IPS DF 4.7 (cell line): ENCODE results near the gene P2RY14.

Experiments used
- DNase-seq: peaks from one replicate; pipeline ENCODE4 v3.0.0-alpha.2; 2013; ENCODE audit warnings: low spot score; ENCODE audit errors: extremely low read depth

P2RY14 gene

DNA sequence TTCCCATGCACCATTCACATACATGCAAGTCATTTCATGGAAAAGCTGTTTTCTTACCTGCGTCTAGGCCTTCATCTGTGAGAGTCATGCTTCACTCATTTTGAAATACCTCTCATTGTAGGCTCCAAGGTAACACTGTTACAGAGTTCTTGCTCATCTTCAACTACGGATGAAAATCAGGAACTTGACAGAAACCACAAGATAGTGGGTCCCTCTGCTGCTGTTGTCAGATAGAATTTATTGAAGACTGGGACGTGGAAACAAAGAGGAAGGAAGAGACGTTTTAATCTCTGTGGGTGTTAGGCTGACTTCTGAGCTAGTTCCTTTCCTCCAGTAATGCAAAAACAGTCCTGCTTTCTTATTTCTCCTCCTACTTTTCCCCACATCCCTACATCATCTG is at the start of gene P2RY14:
Gene P2RY14 (minus strand): TSS at position 313 of the 400 bp plus-strand sequence. CDS start 64,226 bp downstream, outside the sequence.
- DNase-seq: no peak

- DNase-seq: no peak
Measured at GRCh38 chr3:151327571-151328198, 49.3 kb upstream of the P2RY14 start.

- DNase-seq: no peak
Measured at GRCh38 chr3:151322511-151322910, 44.2 kb upstream of the P2RY14 start.

DNA sequence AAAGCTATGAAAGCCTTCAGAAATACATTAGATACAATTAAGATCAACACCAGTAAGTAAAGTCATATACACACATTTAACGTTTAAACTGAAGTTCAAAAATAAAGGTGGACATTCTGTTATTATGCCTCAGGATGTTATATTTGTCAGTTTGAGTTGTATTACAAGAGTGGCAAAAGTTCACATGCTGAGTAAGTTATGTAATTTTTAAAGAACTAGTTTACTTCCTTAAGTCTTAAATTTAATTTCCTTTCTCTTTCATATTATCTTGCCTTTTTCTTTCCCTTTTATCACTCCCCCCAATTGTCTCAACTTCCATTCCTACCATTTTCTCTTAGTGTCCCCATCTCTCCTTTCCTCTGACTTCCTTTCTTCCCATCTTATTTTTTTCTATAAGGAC is 43.2 kb upstream of the P2RY14 start:
- no peak for DNase-seq

DNA sequence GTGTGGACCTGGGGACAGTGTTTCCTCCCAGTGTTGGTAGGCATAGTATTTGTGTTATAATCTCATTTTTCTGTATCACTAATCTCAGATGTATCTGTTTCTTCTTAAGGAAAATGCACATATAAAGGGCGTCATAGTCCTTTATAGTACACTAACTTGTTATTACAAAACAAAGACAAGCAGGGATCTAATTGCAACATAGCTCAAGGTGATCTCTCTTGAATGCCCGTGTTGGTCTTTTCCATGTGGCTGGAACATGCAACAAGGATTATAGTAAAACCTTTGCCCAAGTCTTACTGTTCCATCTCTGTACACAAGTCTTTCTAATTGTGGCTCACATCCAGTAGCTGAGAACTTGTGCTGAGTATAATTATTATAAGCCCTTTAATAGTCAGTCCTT is 41.8 kb upstream of the P2RY14 start:
- DNase-seq: no peak

DNA sequence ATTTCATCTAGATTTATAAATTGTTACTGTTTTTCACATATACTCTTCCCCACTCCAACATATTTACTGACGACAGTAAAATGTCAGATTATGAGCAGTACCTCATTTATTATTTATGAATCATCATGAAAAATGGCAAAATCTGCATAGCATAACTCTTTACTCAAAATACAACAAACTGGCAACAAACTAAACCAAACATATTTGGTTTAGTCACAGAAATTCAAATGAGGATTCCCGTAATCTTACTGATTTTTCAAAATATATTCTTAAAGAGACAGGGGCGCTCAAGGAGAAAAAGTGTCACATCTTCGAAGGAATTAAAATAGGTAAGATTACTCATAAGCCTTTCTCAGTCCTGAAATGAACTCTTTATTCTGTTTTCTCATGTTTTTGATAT is 41.3 kb upstream of the P2RY14 start:
- DNase-seq: no peak

DNA sequence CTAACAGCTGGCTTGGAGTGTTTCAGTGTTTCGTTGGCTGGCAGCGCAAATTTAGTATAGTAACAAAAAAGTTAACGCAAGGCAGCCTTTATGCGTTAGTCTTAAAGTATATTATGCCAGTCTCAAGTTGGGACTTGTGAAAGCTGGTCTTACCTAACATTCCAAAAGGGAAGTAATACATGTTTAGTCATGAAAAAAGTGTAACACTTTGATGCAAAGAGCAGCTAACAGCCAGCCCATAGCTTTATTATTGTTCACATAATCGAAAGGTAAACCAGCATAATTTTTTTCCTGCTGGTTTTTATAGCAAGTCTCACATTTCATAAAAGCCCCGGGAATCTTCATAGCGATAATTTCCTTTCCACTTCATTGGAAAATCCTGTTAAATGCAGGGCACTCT is 40.6 kb upstream of the P2RY14 start:
- no peak for DNase-seq

GRCh38 chr3:151318313-151318712 is 40.0 kb upstream of the P2RY14 start:
- DNase-seq: no peak

- DNase-seq: no peak
Measured at GRCh38 chr3:151316267-151316991, 38.1 kb upstream of the P2RY14 start, which contains the start of gene GPR87. Gene GPR87 (minus strand): TSS chr3:151316820. CDS start chr3:151300100, 16,720 bp downstream.

GRCh38 chr3:151315846-151316245 is 37.5 kb upstream of the P2RY14 start:
- no peak for DNase-seq

DNA sequence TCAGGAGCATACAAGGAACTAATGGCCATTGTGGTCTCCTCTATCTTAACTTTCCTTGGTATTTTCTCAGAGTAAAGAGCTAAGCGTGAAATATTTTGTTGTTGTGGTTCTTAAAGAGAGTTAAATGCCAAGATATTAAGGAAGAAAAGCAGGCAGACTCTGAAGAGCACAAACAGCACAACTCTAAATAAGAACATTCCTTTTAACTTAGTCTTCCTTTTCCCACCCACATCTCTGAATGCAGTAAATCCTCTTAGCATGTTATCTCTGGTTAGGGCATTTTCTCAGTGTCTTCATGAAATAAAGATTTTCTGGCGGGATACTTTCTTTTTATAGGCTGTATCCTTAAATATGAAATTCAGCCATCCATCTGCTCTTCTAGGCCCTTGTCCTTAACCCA is 36.8 kb upstream of the P2RY14 start:
- DNase-seq: no peak

DNA sequence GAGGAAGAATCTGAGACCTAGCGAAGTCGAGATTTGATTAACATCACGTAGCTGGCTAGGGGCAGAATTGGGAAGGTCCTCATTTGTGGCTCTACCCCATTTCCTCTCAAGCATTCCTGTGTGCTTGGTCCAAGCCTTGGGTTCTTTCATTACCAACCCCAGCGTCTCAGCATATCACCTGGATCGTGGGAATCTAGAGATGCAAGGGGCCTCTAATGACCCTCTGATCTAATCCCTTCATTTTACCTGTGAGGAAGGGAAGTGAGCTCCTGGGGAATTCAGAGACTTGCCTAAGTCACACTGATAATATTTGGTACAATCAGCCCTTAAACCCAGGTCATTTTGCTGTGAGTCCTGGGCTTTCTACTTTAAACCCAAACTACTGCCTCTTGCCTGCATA is 36.3 kb upstream of the P2RY14 start:
- DNase-seq: no peak

DNA sequence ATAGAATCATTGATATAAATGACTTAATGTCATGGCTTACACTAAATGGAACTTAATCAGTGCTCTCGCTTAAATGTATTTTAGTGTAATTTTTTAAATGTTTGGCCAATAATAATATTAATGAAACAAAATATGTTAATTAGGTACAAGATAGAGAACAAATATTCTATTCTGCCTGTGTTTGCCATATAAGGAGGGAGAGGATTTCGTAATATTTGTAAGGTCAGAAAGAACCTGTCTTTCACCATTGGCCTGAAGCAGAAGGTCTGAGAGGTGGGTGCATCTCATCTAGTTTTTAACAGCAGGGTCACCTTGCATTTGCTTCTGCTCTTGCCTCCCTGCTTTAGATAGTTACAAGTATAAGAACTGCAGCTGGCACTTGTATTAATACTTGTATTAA is 35.8 kb upstream of the P2RY14 start:
- DNase-seq: no peak

GRCh38 chr3:151312972-151313371 is 34.6 kb upstream of the P2RY14 start:
- DNase-seq: no peak

DNA sequence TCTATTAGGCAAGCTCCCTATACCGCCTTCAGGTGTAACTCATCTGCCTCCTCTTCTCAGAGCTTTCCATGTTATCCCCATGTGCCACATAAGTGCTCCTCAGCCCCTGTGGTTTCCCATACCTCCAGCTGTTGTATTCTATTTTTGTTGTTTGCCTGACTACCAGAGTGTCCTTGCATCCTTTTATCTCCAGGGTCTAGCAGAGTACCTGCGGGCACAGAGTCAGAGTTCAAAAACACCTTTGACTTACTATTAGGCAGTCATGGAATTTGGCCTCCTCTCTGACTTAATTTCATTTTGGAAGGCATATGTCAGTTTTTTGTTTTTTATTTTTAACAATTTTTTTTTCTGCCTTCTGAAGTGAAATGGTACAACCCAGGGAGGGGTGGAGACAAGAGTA is 31.2 kb upstream of the P2RY14 start:
- no peak for DNase-seq

DNA sequence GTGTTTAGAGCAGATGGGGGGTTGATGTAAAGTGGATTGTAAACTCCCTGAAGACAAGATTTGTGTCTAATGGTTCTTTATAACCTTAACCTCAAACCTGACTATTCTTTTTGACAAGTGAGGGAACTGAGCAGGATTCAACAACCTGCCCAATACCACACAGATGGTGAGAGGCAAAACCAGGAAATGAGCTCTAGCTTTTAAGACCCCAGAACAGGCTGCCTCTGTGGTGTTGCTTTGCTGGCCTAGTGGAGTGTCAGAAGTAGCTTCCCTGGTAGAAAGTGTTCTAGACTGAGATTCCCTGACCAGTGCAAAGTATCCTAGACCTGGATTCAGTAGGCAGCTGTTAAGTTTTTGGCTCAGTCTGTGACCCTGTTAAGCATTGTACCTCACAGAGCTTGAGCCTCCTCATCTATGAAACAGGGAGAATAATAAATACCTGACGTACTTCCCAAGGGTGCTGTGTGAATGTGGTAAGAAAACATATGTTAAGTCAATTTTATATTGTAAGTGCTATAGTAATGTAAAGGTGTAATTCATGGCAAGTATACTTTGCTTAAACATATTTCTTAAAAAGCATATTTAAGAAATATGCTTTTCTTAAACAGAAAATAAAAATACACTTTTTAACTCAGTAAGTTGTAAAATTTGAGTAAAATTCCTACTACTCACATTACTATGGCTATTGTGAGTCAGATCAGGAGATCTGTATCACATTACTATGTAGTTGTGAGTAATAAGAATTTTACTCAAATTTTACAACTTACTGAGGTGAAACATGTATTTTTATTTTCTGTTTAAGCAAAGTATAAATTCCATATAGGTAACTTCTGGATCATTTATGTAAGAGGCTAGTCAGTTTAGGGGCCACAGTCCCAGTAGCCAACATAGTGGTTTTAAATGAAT is 29.5 kb upstream of the P2RY14 start:
- no peak for DNase-seq

- DNase-seq: no peak
Measured at GRCh38 chr3:151307131-151307530, 28.8 kb upstream of the P2RY14 start.

DNA sequence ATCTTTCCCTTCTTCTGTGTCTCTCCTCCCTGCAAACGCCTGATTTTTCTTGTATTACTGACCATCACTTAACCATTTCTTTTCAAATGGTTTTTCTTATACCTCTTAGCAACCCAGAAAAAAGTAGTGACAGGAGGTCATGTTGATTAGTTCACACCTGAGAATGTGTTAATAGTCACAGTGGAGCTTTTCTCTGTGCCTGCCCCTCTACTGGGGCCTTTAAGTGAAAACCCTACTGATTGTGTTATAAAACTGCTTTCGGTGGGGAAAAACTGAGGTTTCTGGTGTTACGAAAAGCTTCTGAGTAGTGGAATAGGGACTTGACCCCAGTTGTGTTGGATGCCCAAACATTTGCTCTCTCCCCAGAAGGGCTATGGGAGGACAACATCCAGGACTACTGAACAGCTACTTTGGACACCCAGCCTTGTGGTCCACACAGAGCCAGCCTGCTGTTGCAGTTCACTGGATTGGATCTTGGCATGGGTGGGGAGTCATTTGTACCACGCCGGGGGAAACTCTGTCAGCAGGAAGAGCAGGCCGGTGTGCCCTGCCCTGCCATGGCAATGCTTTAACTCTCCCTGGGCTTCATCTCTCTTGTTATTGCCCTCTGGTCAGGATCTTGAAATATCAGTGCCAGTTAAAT is 27.9 kb upstream of the P2RY14 start:
- no peak for DNase-seq

GRCh38 chr3:151305775-151306151 is 27.4 kb upstream of the P2RY14 start:
- DNase-seq: no peak

GRCh38 chr3:151305060-151305774 is 26.9 kb upstream of the P2RY14 start:
- peak; percentile 71 for DNase-seq

DNA sequence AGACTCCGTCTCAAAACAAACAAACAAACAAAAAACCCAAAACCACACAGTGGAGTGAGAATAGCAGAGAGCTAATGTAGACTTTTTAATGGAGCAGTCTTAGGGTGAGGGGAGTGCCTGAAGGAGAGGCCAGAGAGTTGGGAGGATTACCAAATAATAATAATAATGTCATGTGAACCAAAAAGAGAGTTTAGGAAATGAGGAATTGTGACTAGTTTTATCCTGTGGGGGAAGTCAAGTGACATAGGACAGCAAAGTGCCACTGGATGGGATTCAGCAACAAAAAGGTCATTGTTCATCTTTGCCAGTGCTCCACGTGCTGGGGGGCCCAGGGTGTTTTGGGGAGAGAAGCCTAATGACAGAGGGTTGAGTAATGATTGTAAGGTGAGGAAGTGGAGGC is 25.4 kb upstream of the P2RY14 start:
- no peak for DNase-seq
